OCI-LY7 (cell line): Measurements from ENCODE around the gene DQX1. TPM values are rescaled to one million over a fixed set of nuclear protein-coding genes. Genes with fewer than 3 reads are reported as not detected.

ENCODE experiments used
- BruUV-seq: library from RNA; stranded (reverse); fragments of 400-500 nt; replicated peaks from 2 replicates; lab custom pipeline; 2021; lab: Mats Ljungman, UMichigan
- CTCF ChIA-PET: fragments of 300-600 bp; sonication (Branson Sonifier 250); formaldehyde crosslinking; loops from one replicate; lab custom pipeline; 2022; ENCODE audit warnings: antibody characterized with exemption; ENCODE audit not compliant: unreplicated experiment; lab: Charles Lee
- POLR2A ChIA-PET: fragments of 300-600 bp; sonication (Branson Sonifier 250); formaldehyde crosslinking; loops from one replicate; lab custom pipeline; 2022; ENCODE audit warnings: antibody characterized with exemption; lab: Charles Lee
- DNase-seq: peaks from one replicate; pipeline ENCODE4 v3.0.0-alpha.2; 2015; ENCODE audit warnings: low spot score
- H2AFZ ChIP-seq: fragments of 200-600 bp; sonication (generic), shearing (Covaris generic); 2 replicates; pipeline ENCODE4 v1.6.1; 2014; ENCODE audit warnings: mild to moderate bottlenecking, antibody characterized with exemption, low read length, moderate library complexity
- H3K27ac ChIP-seq: fragments of 200-600 bp; sonication (generic); 2 replicates; pipeline ENCODE4 v1.5.1; 2014; ENCODE audit warnings: mixed run types, low read depth, mild to moderate bottlenecking, moderate library complexity, low read length, inconsistent platforms; ENCODE audit not compliant: poor library complexity, severe bottlenecking
- H3K36me3 ChIP-seq: fragments of 200-600 bp; sonication (generic); 2 replicates; pipeline ENCODE4 v1.6.1; 2014; ENCODE audit warnings: mild to moderate bottlenecking, antibody characterized with exemption, low read length, moderate library complexity, mixed read lengths; ENCODE audit not compliant: insufficient read depth
- H3K4me1 ChIP-seq: fragments of 200-600 bp; sonication (generic); 2 replicates; pipeline ENCODE4 v1.5.1; 2014; ENCODE audit warnings: mild to moderate bottlenecking, low read length; ENCODE audit not compliant: insufficient read depth, poor library complexity, severe bottlenecking
- H3K4me2 ChIP-seq: fragments of 200-600 bp; sonication (generic); 2 replicates; pipeline ENCODE4 v1.6.1; 2014; ENCODE audit warnings: mild to moderate bottlenecking, low read length
- H3K4me3 ChIP-seq: fragments of 200-600 bp; sonication (generic); 2 replicates; pipeline ENCODE4 v1.5.1; 2014; ENCODE audit warnings: mild to moderate bottlenecking, low read depth, low read length; ENCODE audit not compliant: poor library complexity, severe bottlenecking
- H3K79me2 ChIP-seq: fragments of 200-600 bp; sonication (generic); 2 replicates; pipeline ENCODE4 v1.6.1; 2016; ENCODE audit warnings: low read depth, mild to moderate bottlenecking, low read length, moderate library complexity, mixed read lengths; ENCODE audit not compliant: insufficient read depth
- H3K9me2 ChIP-seq: fragments of 200-600 bp; sonication (generic); 2 replicates; pipeline ENCODE4 v1.6.1; 2016; ENCODE audit warnings: mild to moderate bottlenecking, low read length, mixed read lengths; ENCODE audit not compliant: insufficient read depth
- H3K9me3 ChIP-seq: fragments of 200-600 bp; sonication (generic); 2 replicates; pipeline ENCODE4 v1.6.1; 2014; ENCODE audit warnings: mild to moderate bottlenecking, mixed run types, low read length, mixed read lengths
- H4K20me1 ChIP-seq: fragments of 200-600 bp; sonication (generic); 2 replicates; pipeline ENCODE4 v1.6.1; 2014; ENCODE audit warnings: mild to moderate bottlenecking, antibody characterized with exemption, low read length, moderate library complexity, mixed read lengths; ENCODE audit not compliant: insufficient read depth
- CTCF ChIP-seq: fragments of 200-600 bp; sonication (generic); conservative IDR thresholded peaks from 2 replicates; pipeline ENCODE4 v1.5.1; 2014; ENCODE audit warnings: mild to moderate bottlenecking, antibody characterized with exemption, low read length, moderate library complexity, mixed read lengths
- EZH2phosphoT487 ChIP-seq: fragments of 200-600 bp; sonication (generic); IDR thresholded peaks from 2 replicates; pipeline ENCODE4 v1.6.1; 2018; ENCODE audit warnings: low read depth, borderline replicate concordance, mild to moderate bottlenecking, mixed run types, antibody characterized with exemption, low read length, moderate library complexity, mixed read lengths
- intact Hi-C: fragments of 100-400 bp; cut with micrococcal nuclease; formaldehyde crosslinking; loops from one replicate; pipeline ENCODE4 v1.10.0; 2022; ENCODE audit not compliant: unreplicated experiment
- total RNA-seq, 2 experiments: library from RNA; depleted of rRNA in 1 of 2; stranded (reverse); fragments of >200 nt in 1 of 2; shearing (Covaris generic) in 1 of 2; gene quantifications; 2 replicates each; pipeline ENCODE4 v1.2.3, GENCODE V29; 2014 to 2022

The DQX1 gene
- total RNA-seq, 2 experiments from 2014 or later = 0.32 to 0.76 TPM

- no peaks in the 10 kb centered on the region for H3K36me3 ChIP-seq
- H3K4me1 ChIP-seq = peaks cover 7% of the 10 kb centered on the region
- no peak overlapping the region for H3K27ac ChIP-seq
- ChIA-PET POLR2A (no interaction called here), CTCF (no interaction called here)
- no peaks in the 10 kb centered on the region for H3K79me2 ChIP-seq
- TF ChIP-seq EZH2phosphoT487 (no peak), CTCF (no peak)
- intact Hi-C loops = loop anchor here (5.0 kb wide), 1 partner anchor 38 kb away; no protein-coding TSS in a partner anchor
- no peak overlapping the region for H2AFZ ChIP-seq
- no peaks in the 10 kb centered on the region for H4K20me1 ChIP-seq
- no peak overlapping the region for H3K4me3 ChIP-seq
- H3K9me3 ChIP-seq = no peaks in the 10 kb centered on the region
- no peak for DNase-seq
- no TSS peak for BruUV-seq
- no peak overlapping the region for H3K4me2 ChIP-seq
- H3K9me2 ChIP-seq = no peaks in the 10 kb centered on the region
Observed at GRCh38 chr2:74548900-74549826, 23.1 kb upstream of the DQX1 start.

- TF ChIP-seq CTCF (no peak), EZH2phosphoT487 (no peak)
- H3K9me3 ChIP-seq = no peaks in the 10 kb centered on the region
- CTCF ChIA-PET = no interaction called here
- no peak overlapping the region for H3K4me3 ChIP-seq
- H3K36me3 ChIP-seq = no peaks in the 10 kb centered on the region
- DNase-seq = no peak
- no peak overlapping the region for H3K4me2 ChIP-seq
- intact Hi-C loops = loop anchor here (5.0 kb wide), 1 partner anchor 39 kb away; no protein-coding TSS in a partner anchor
- H3K4me1 ChIP-seq = peaks cover under 1% of the 10 kb centered on the region
- no peaks in the 10 kb centered on the region for H3K9me2 ChIP-seq
- POLR2A ChIA-PET = no interaction called here
- BruUV-seq = no TSS peak
- no peaks in the 10 kb centered on the region for H4K20me1 ChIP-seq
- H2AFZ ChIP-seq = no peak overlapping the region
- no peak overlapping the region for H3K27ac ChIP-seq
- no peaks in the 10 kb centered on the region for H3K79me2 ChIP-seq
Observed at GRCh38 chr2:74548285-74548899, 22.4 kb upstream of the DQX1 start.
